ENCODE measurements around the gene SP1. TPM values are rescaled to one million over a fixed set of nuclear protein-coding genes. Genes with fewer than 3 reads are reported as not detected.

Gene SP1
- total and polyA plus RNA-seq, 2 experiments from 2014 or later, result 11.1 to 68.4 TPM

- Mint-ChIP-seq H3K4me1 (no peaks in the 10 kb centered on the region), H3K27ac (no peak overlapping the region), H3K36me3 (ENCODE audit: low read depth) (no peaks in the 10 kb centered on the region), H3K9me3 (no peaks in the 10 kb centered on the region), H3K4me3 (no peak overlapping the region), H3K27me3 (ENCODE audit: insufficient read depth, low read depth, poor library complexity) (no peaks in the 10 kb centered on the region)
- Histone ChIP-seq H3K79me2 (replicated peaks; ENCODE audit: insufficient read depth) (no peaks in the 10 kb centered on the region), H4K20me1 (replicated peaks; ENCODE audit: insufficient read depth) (no peaks in the 10 kb centered on the region), H3K4me3 (no peak overlapping the region), H3F3A (replicated peaks; ENCODE audit: low read depth) (no peaks in the 10 kb centered on the region), H3K9me2 (ENCODE audit: insufficient read depth) (no peaks in the 10 kb centered on the region), H3K4me2 (no peak overlapping the region), H3K27me3 (ENCODE audit: insufficient read depth) (no peaks in the 10 kb centered on the region), H3K4me1 (ENCODE audit: insufficient read depth) (no peaks in the 10 kb centered on the region), H2AFZ (no peak overlapping the region), H3K27ac (ENCODE audit: low read depth) (no peak overlapping the region), H3K36me3 (ENCODE audit: insufficient read depth) (no peaks in the 10 kb centered on the region)
- no peak for TF ChIP-seq EZH2 (IDR thresholded peaks at IDR 0.05; ENCODE audit: low read depth, unreplicated experiment)
- TF ChIP-seq CREB1 (CRISPR knock-in tag; IDR thresholded peaks at IDR 0.05; ENCODE audit: low read depth), result no peak
- TF ChIP-seq ZNF331 (CRISPR knock-in tag; IDR thresholded peaks at IDR 0.05; ENCODE audit: low read depth), result no peak
- no peak for TF ChIP-seq STAT1 (IDR thresholded peaks at IDR 0.05; ENCODE audit: unreplicated experiment)
- TF ChIP-seq JUNB (IDR thresholded peaks at IDR 0.05; ENCODE audit: unreplicated experiment), result no peak
- TF ChIP-seq ZNF462 (CRISPR knock-in tag; IDR thresholded peaks at IDR 0.05), result no peak
- no peak for TF ChIP-seq CTCF (conservative IDR thresholded peaks at IDR 0.05; ENCODE audit: low read depth in 2 of 2)
- no peak for TF ChIP-seq POLR2AphosphoS5 (IDR thresholded peaks at IDR 0.05; ENCODE audit: low read depth)
- no peak for TF ChIP-seq ETS1 (IDR thresholded peaks at IDR 0.05)
- no peak for TF ChIP-seq NANOG (IDR thresholded peaks at IDR 0.05; ENCODE audit: borderline replicate concordance)
- TF ChIP-seq REST (IDR thresholded peaks at IDR 0.05; ENCODE audit: unreplicated experiment), result no peak
- no peak for TF ChIP-seq EZH2phosphoT487 (IDR thresholded peaks at IDR 0.05; ENCODE audit: unreplicated experiment)
- no peak for DNase-seq (ENCODE audit: low spot score)
- ATAC-seq, result no peak
Observed at GRCh38 chr12:53358836-53359419, 21.0 kb upstream of the SP1 start.

Measured in GM23338 (cell line).